Smooth muscle cell (in vitro differentiated cells): ENCODE data around the gene DCHS2. TPM values are rescaled to one million over a fixed set of nuclear protein-coding genes. Genes with fewer than 3 reads are reported as not detected.

Experiments used
- DNase-seq: peaks from one replicate; lab custom pipeline; 2025; ENCODE audit not compliant: unreplicated experiment; lab: John Stamatoyannopoulos, UW
- H2AFZ ChIP-seq: fragments of 200-600 bp; sonication (generic); 2 replicates; pipeline ENCODE4 v1.6.0; 2016; ENCODE audit warnings: antibody characterized with exemption, low read depth, mild to moderate bottlenecking
- H3F3A ChIP-seq: fragments of 200-600 bp; sonication (generic); 2 replicates; pipeline ENCODE4 v1.6.0; 2017; ENCODE audit warnings: antibody characterized with exemption, low read depth
- H3K27ac ChIP-seq: fragments of 200-600 bp; sonication (generic); 2 replicates; pipeline ENCODE4 v1.5.1; 2016; ENCODE audit warnings: low read depth, mild to moderate bottlenecking
- H3K27me3 ChIP-seq: fragments of 200-600 bp; sonication (generic); 2 replicates; pipeline ENCODE4 v1.6.1; 2016; ENCODE audit warnings: low read depth, mild to moderate bottlenecking
- H3K36me3 ChIP-seq: fragments of 200-600 bp; sonication (generic); 2 replicates; pipeline ENCODE4 v1.5.1; 2016; ENCODE audit warnings: low read depth
- H3K4me1 ChIP-seq: fragments of 200-600 bp; sonication (generic); 2 replicates; pipeline ENCODE4 v1.5.1; 2016; ENCODE audit warnings: low read depth
- H3K4me2 ChIP-seq: fragments of 200-600 bp; sonication (generic); 2 replicates; pipeline ENCODE4 v1.6.0; 2016; ENCODE audit warnings: mild to moderate bottlenecking
- H3K4me3 ChIP-seq: fragments of 200-600 bp; sonication (generic); 2 replicates; pipeline ENCODE4 v1.5.1; 2016; ENCODE audit warnings: mild to moderate bottlenecking
- H3K79me2 ChIP-seq: fragments of 200-600 bp; sonication (generic); 2 replicates; pipeline ENCODE4 v1.6.0; 2016; ENCODE audit warnings: low read depth, mild to moderate bottlenecking
- H3K9ac ChIP-seq: fragments of 200-600 bp; sonication (generic); 2 replicates; pipeline ENCODE4 v1.6.0; 2016; ENCODE audit warnings: low read depth
- H3K9me3 ChIP-seq: fragments of 200-600 bp; sonication (generic); replicated peaks from 2 replicates; pipeline ENCODE4 v1.5.1; 2016; ENCODE audit warnings: low read depth
- H4K20me1 ChIP-seq: fragments of 200-600 bp; sonication (generic); 2 replicates; pipeline ENCODE4 v1.6.0; 2016; ENCODE audit warnings: low read depth
- CTCF ChIP-seq: fragments of 200-600 bp; sonication (generic); IDR thresholded peaks from 2 replicates; pipeline ENCODE4 v1.5.1; 2017; ENCODE audit warnings: borderline replicate concordance, mild to moderate bottlenecking, antibody characterized with exemption; ENCODE audit not compliant: insufficient read depth, poor library complexity, severe bottlenecking
- WGBS: methylation state at CpG from one replicate; pipeline ENCODE4 v1.1.7; 2016; ENCODE audit warnings: low lambda C conversion rate; 5-methylcytosine and 5-hydroxymethylcytosine counted together
- polyA plus RNA-seq: library from polyadenylated mRNA; unstranded; fragments of >200 nt; fragmentation: Nextera tagmentation; extraction: Ambion mirVana; gene quantifications from 2 replicates; pipeline ENCODE4 v1.2.1, GENCODE V29; 2016
- total RNA-seq: library from RNA; depleted of rRNA; stranded (reverse); fragments of >200 nt; gene quantifications from 2 replicates; pipeline ENCODE4 v1.2.3, GENCODE V29; 2014

Gene DCHS2
- total and polyA plus RNA-seq, 2 experiments from 2014 or later = 0.45 to 1.3 TPM

- Histone ChIP-seq H4K20me1 (no peaks in the 10 kb centered on the region), H3K36me3 (no peaks in the 10 kb centered on the region), H3K4me3 (no peak overlapping the region), H3K9me3 (no peaks in the 10 kb centered on the region), H3K4me2 (no peak overlapping the region), H3K27me3 (no peaks in the 10 kb centered on the region), H3F3A (no peaks in the 10 kb centered on the region), H3K27ac (no peak overlapping the region), H3K9ac (no peak overlapping the region), H3K4me1 (no peaks in the 10 kb centered on the region), H3K79me2 (no peaks in the 10 kb centered on the region), H2AFZ (no peak overlapping the region)
- 97% methylated on average over 1 of the region's 1 CpG for WGBS
- no peak for DNase-seq
- TF ChIP-seq CTCF = no peak
Observed at GRCh38 chr4:154211506-154211905, 280.1 kb downstream of the DCHS2 start.

- Histone ChIP-seq H3K9me3 (no peaks in the 10 kb centered on the region), H3K9ac (no peak overlapping the region), H3K4me1 (no peaks in the 10 kb centered on the region), H3K36me3 (no peaks in the 10 kb centered on the region), H3K4me2 (no peak overlapping the region), H3K4me3 (no peak overlapping the region), H2AFZ (no peak overlapping the region), H3F3A (no peaks in the 10 kb centered on the region), H3K27me3 (no peaks in the 10 kb centered on the region), H3K27ac (no peak overlapping the region), H3K79me2 (no peaks in the 10 kb centered on the region), H4K20me1 (no peaks in the 10 kb centered on the region)
- DNase-seq = no peak
- TF ChIP-seq CTCF = no peak
- WGBS = 59% methylated on average over 5 of the region's 5 CpGs
Observed at GRCh38 chr4:154208424-154208823, 283.2 kb downstream of the DCHS2 start.

- no peak for TF ChIP-seq CTCF
- DNase-seq = no peak
- Histone ChIP-seq H3K36me3 (no peaks in the 10 kb centered on the region), H3K27me3 (no peaks in the 10 kb centered on the region), H3F3A (no peaks in the 10 kb centered on the region), H2AFZ (no peak overlapping the region), H3K9ac (no peak overlapping the region), H3K4me1 (no peaks in the 10 kb centered on the region), H4K20me1 (no peaks in the 10 kb centered on the region), H3K79me2 (no peaks in the 10 kb centered on the region), H3K27ac (no peak overlapping the region), H3K9me3 (no peaks in the 10 kb centered on the region), H3K4me2 (peak overlapping the region; percentile 10), H3K4me3 (no peak overlapping the region)
- WGBS = 28% methylated on average over 3 of the region's 3 CpGs
Observed at GRCh38 chr4:154205471-154205870, 286.1 kb downstream of the DCHS2 start.

GRCh38 chr4:154194649-154195048 is 296.9 kb downstream of the DCHS2 start:
- peaks cover 4% of the 10 kb centered on the region for H3K27me3 ChIP-seq
- no peaks in the 10 kb centered on the region for H4K20me1 ChIP-seq
- H3K4me2 ChIP-seq = no peak overlapping the region
- no peak overlapping the region for H2AFZ ChIP-seq
- TF ChIP-seq CTCF = no peak
- no peak overlapping the region for H3K4me3 ChIP-seq
- no peak overlapping the region for H3K27ac ChIP-seq
- H3F3A ChIP-seq = no peaks in the 10 kb centered on the region
- H3K79me2 ChIP-seq = no peaks in the 10 kb centered on the region
- H3K9ac ChIP-seq = no peak overlapping the region
- no peaks in the 10 kb centered on the region for H3K9me3 ChIP-seq
- no peaks in the 10 kb centered on the region for H3K4me1 ChIP-seq
- no peaks in the 10 kb centered on the region for H3K36me3 ChIP-seq
- no peak for DNase-seq
